Measurements from ENCODE around the gene GABARAPL1.

DNA sequence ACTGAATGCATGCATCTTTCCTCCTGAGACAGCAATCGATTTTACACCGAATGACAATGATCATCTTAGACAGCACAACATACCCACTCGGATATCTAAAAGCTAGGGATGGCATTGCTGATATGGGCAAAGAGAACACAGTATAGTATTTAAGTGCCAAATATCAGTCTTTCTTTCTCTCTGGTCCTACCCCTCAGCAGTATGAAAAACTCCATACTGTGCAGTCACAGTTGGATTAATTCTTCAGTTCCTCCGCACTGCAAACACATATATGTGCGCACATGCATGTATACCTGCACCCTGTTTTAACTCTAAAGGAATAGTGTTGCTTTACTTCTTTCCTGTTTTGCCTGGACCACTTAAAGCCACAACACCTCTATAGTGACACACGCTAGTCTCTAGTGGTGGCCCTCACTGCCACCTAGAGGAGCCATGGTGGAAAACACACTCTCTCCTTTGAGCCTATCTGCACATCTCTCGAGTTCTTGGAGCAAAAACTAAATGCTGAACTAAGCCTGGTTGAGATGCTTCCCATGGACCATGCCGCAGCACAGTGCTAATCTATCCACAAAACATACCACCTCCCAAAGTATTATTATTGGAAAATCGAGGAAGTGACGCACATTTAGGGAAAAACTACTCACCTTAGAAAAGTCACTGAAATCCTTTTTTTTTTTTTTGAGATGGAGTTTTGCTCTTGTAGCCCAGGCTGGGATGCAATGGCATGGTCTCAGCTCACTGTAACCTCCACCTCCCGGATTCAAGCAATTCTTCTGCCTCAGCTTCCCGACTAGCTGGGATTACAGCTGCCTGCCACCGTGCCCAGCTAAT, 21.9 kb upstream of the GABARAPL1 start:
- TF ChIP-seq FOXM1 (IDR thresholded peaks at IDR 0.05; ENCODE audit: borderline replicate concordance, low read depth) = no peak
- TF ChIP-seq, protein P1, sequence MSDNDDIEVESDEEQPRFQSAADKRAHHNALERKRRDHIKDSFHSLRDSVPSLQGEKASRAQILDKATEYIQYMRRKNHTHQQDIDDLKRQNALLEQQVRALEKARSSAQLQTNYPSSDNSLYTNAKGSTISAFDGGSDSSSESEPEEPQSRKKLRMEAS (IDR thresholded peaks at IDR 0.05) = no peak
- TF ChIP-seq TAF1 (IDR thresholded peaks at IDR 0.05; ENCODE audit: low read depth) = no peak
- TF ChIP-seq YY1 (IDR thresholded peaks at IDR 0.05; ENCODE audit: low read depth) = no peak
- TF ChIP-seq EP300 (IDR thresholded peaks at IDR 0.05; ENCODE audit: borderline replicate concordance) = no peak
- no peak for TF ChIP-seq NFIC (IDR thresholded peaks at IDR 0.05)
- TF ChIP-seq CEBPB (IDR thresholded peaks at IDR 0.05) = no peak
- no peak for TF ChIP-seq ZBTB7A (IDR thresholded peaks at IDR 0.05; ENCODE audit: low read depth)
- peak; percentile 87 for TF ChIP-seq RAD21 (IDR thresholded peaks at IDR 0.05; ENCODE audit: low read depth)
- no peak for TF ChIP-seq REST (IDR thresholded peaks at IDR 0.05; ENCODE audit: low read depth)
